ENCODE measurements around the gene AANAT.

GRCh38 chr17:76419576-76420260, 47.7 kb upstream of the AANAT start:
- TF ChIP-seq CTCF (conservative IDR thresholded peaks at IDR 0.05; ENCODE audit: low read length) (no peak), EZH2phosphoT487 (IDR thresholded peaks at IDR 0.05; ENCODE audit: borderline replicate concordance) (no peak)
